Non-pigmented ciliary epithelial cell (primary cell): Measurements from ENCODE around the gene PAQR8.
"Not testable (repeated sequence)": the region's sequence is repeated elsewhere in the genome, so short reads cannot be mapped to it uniquely, and the experiment has no call there.

ENCODE experiments used
- DNase-seq: peaks from one replicate; pipeline ENCODE4 v3.0.0-alpha.2; 2010; ENCODE audit warnings: low read depth

Gene PAQR8

GRCh38 chr6:52411911-52412310 lies 50.0 kb downstream of the PAQR8 start:
- no peak for DNase-seq

DNA sequence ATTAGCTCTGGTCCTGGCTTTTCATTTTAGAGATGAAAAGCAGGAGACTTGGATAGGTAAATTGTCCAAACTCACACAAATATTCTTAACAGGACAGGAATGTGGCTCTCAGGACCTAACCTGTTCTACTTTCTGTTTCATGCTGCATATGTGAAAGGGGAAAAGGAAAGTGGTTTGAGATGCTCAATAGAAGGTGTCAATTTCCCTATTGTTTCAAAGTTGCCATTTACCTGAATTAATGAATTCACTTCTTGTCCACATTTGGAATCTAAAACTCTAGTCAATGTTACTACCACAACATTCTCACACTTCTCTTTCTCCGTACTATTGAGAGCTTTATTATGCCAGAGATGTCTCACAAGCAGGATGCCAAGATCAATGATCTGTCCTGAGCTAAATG lies 53.4 kb downstream of the PAQR8 start:
- no peak for DNase-seq

GRCh38 chr6:52415917-52416628 lies 54.1 kb downstream of the PAQR8 start:
- no peak for DNase-seq

DNA sequence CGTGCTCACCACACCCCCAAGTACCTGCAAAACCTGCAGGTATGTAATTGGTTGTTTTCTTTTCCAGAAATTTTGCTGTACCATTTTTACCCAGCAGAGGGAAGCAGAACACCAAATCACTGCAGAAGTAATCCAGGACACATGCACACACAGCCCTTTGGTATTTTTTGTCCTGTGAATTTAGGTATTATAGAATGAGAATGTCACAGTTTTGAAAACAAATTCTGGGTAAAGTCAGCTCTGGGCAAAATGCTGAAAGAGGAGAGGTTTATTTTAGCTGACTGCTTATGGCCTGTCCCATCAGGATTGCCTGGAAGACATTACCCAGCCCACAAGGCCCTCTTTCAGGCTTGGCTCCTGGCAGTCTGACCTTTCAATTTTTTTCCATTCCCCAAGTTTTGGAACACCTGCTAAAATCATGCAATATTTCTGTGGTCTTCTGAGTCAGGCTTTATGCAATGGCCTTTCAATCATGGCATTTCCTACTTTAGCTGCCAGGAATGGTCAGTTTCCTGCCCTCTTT lies 54.7 kb downstream of the PAQR8 start:
- DNase-seq = no peak

- peak; percentile 70 for DNase-seq
Observed at GRCh38 chr6:52417675-52418111, 55.7 kb downstream of the PAQR8 start.

DNA sequence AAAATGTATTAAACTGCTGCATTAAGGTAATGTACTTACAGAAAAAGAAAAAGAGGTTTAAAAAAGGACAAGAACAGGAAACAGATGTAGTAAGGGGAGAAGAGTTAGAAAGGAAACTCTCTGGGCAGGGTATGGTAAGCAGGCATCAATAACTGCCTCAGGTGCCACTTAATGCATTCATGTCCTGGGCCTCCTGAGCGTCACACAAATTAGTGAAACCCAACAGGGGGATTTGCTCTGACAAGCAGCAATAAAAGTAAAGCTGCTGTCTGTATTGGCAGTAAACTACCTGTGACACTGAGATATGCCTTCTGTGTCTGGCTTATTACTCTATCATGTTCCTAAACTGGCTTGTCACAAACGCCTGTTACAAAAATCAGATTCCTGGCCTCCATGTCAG lies 56.7 kb downstream of the PAQR8 start:
- no peak for DNase-seq

GRCh38 chr6:52419809-52420667 lies 58.1 kb downstream of the PAQR8 start, which contains the start of gene EFHC1:
Gene EFHC1 (plus strand): TSS chr6:52420342. CDS start chr6:52420411, 69 bp downstream.
- DNase-seq = peak; percentile 87

GRCh38 chr6:52420668-52421358 lies 58.9 kb downstream of the PAQR8 start:
- DNase-seq = no peak

GRCh38 chr6:52422156-52422555 lies 60.2 kb downstream of the PAQR8 start:
- DNase-seq = no peak

DNA sequence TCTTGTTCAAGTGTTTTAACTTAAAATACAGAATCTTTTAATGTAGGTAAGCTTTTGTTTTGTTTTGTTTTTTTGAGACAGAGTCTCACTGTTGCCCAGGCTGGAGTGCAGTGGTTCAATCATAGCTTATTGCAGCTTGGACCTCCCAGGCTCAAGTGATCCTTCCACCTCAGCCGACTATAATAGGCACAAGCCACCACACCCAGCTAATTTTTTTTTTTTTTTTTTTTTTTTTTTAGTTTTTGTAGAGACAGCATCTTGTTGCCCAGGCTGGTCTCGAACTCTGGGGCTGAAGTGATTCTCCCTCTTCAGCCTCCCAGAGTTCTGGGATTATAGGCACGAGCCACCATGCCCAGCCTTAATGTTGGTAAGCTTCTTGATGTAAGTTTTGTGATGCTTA lies 61.5 kb downstream of the PAQR8 start:
- no peak for DNase-seq

GRCh38 chr6:52423971-52424381 lies 62.0 kb downstream of the PAQR8 start:
- peak; percentile 73 for DNase-seq

- DNase-seq = no peak
Observed at GRCh38 chr6:52424513-52424912, 62.6 kb downstream of the PAQR8 start.

DNA sequence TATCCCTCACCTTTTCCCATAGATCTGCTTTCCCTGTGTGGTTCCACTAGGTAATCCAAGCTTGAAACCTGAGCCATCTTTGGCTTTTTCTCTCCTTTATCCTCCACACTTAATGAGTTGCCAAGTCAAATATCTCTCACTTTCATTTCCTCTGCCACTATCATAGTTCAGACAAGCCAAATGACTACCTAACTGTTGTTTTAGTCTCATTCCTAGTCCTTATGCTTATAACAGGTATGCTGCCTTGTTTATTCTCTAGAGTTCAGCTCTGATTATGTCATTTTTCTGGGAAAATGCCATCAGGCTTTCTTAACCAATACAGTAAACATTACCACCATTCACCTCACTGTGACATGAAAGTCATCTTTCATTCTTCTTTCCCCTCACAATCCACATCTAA lies 64.7 kb downstream of the PAQR8 start:
- no peak for DNase-seq

DNA sequence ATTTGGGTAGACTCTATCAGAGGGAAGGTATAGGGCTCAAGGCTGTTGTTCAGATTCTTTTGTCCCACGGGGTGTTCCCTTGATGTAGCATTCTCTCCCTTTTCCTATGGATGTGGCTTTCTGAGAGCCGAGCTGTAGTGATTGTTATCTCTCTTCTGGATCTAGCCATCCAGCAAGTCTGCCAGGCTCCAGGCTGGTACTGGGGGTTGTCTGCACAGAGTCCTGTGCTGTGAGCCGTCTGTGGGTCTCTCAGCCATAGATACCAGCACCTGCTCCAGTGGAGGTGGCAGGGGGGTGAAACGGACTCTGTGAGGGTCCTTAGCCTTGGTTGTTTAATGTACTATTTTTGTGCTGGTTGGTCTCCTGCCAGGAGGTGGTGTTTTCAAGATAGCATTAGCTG lies 71.3 kb downstream of the PAQR8 start:
- DNase-seq = not testable (repeated sequence)

DNA sequence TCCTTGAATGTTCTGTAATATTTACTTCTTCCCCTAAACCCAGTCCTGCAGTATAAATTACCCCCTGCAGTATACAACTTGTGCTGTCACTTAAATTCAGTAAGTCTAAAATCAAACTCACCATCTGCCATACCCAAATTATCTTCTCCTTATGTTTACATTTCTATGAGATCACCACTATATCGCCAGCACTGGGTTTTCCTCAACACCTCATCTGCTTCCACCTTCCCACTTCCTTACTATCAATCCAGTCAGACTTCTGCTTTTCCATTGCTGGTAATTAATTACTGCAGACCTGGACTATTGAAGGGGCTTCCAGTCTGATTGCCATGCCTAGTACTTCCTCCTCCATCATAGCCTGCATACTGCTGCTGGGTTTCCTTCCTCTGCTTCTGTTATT lies 73.4 kb downstream of the PAQR8 start:
- no peak for DNase-seq

GRCh38 chr6:52438926-52439325 lies 77.0 kb downstream of the PAQR8 start:
- no peak for DNase-seq

DNA sequence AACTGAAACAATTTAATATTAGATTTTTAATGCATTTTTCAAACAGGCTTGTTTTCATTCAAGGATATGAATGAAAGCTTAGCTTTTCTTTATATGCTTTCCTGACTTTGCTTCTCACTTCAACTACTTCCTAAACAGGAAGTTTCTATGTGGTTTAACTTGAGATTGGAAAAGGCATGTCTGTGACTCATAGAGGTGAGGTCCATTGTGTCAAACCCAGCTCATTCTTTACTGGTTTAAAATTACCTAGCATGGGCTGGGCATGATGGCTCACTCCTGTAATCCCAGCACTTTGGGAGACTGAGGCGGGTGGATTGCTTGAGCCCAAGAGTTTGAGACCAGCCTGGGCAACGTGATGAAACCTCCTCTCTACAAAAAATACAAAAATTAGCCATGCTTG lies 92.6 kb downstream of the PAQR8 start:
- peak; percentile 38 for DNase-seq

- DNase-seq = no peak
Observed at GRCh38 chr6:52457096-52457495, 95.1 kb downstream of the PAQR8 start.
